Measurements from ENCODE around the gene PFDN2.
A peak's percentile ranks its signal among the peaks of the same experiment; 100 is the strongest.
"Not testable (repeated sequence)": the region's sequence is repeated elsewhere in the genome, so short reads cannot be mapped to it uniquely, and the experiment has no call there.

Gene PFDN2

GRCh38 chr1:161080441-161081405 is 37.1 kb downstream of the PFDN2 start:
- no peak for DNase-seq

GRCh38 chr1:161079436-161080110 is 38.3 kb downstream of the PFDN2 start:
- no peak for DNase-seq

GRCh38 chr1:161077426-161077825 is 40.4 kb downstream of the PFDN2 start:
- DNase-seq = no peak

- DNase-seq = no peak
Observed at GRCh38 chr1:161076410-161076809, 41.4 kb downstream of the PFDN2 start.

GRCh38 chr1:161074676-161075368 is 43.0 kb downstream of the PFDN2 start:
- DNase-seq = no peak

- no peak for DNase-seq
Observed at GRCh38 chr1:161073474-161074121, 44.2 kb downstream of the PFDN2 start.

GRCh38 chr1:161072751-161073449 is 44.9 kb downstream of the PFDN2 start:
- DNase-seq = no peak

- DNase-seq = peak in 3 of 4 experiments; percentile 14 to 39 (median 14)
Observed at GRCh38 chr1:161071886-161072371, 45.9 kb downstream of the PFDN2 start.

- no peak for DNase-seq
Observed at GRCh38 chr1:161070761-161071160, 47.1 kb downstream of the PFDN2 start.

GRCh38 chr1:161069731-161070270 is 48.0 kb downstream of the PFDN2 start, which contains the start of gene ARHGAP30:
Gene ARHGAP30 (minus strand): TSS chr1:161069891. CDS start chr1:161069624, 267 bp downstream.
- DNase-seq = peak; percentile 31 to 73 (median 58)

- DNase-seq = no peak
Observed at GRCh38 chr1:161069241-161069640, 48.6 kb downstream of the PFDN2 start.

- DNase-seq = peak in 3 of 4 experiments; percentile 17 to 58 (median 47)
Observed at GRCh38 chr1:161068306-161069234, 49.3 kb downstream of the PFDN2 start.

- no peak for DNase-seq
Observed at GRCh38 chr1:161066694-161067093, 51.1 kb downstream of the PFDN2 start.

GRCh38 chr1:161065681-161066080 is 52.2 kb downstream of the PFDN2 start:
- not testable (repeated sequence) for DNase-seq

- not testable (repeated sequence) for DNase-seq
Observed at GRCh38 chr1:161063936-161064335, 53.9 kb downstream of the PFDN2 start.

- DNase-seq = no peak
Observed at GRCh38 chr1:161061419-161061818, 56.4 kb downstream of the PFDN2 start.

GRCh38 chr1:161059293-161059692 is 58.5 kb downstream of the PFDN2 start:
- DNase-seq = no peak

GRCh38 chr1:161054805-161055204 is 63.0 kb downstream of the PFDN2 start:
- no peak for DNase-seq

GRCh38 chr1:161054232-161054631 is 63.6 kb downstream of the PFDN2 start:
- no peak for DNase-seq

- no peak for DNase-seq
Observed at GRCh38 chr1:161052899-161053298, 64.9 kb downstream of the PFDN2 start.
